A204.1 (cell line): ENCODE data around the gene EXD2.
"Not testable (repeated sequence)": the region's sequence is repeated elsewhere in the genome, so short reads cannot be mapped to it uniquely, and the experiment has no call there.

Experiments
- FAIRE-seq: peaks from 2 replicates; lab custom pipeline; 2012; peaks lifted over from hg19 to GRCh38; lab: Jason Lieb, UNC

Gene EXD2, protein sequence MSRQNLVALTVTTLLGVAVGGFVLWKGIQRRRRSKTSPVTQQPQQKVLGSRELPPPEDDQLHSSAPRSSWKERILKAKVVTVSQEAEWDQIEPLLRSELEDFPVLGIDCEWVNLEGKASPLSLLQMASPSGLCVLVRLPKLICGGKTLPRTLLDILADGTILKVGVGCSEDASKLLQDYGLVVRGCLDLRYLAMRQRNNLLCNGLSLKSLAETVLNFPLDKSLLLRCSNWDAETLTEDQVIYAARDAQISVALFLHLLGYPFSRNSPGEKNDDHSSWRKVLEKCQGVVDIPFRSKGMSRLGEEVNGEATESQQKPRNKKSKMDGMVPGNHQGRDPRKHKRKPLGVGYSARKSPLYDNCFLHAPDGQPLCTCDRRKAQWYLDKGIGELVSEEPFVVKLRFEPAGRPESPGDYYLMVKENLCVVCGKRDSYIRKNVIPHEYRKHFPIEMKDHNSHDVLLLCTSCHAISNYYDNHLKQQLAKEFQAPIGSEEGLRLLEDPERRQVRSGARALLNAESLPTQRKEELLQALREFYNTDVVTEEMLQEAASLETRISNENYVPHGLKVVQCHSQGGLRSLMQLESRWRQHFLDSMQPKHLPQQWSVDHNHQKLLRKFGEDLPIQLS

DNA sequence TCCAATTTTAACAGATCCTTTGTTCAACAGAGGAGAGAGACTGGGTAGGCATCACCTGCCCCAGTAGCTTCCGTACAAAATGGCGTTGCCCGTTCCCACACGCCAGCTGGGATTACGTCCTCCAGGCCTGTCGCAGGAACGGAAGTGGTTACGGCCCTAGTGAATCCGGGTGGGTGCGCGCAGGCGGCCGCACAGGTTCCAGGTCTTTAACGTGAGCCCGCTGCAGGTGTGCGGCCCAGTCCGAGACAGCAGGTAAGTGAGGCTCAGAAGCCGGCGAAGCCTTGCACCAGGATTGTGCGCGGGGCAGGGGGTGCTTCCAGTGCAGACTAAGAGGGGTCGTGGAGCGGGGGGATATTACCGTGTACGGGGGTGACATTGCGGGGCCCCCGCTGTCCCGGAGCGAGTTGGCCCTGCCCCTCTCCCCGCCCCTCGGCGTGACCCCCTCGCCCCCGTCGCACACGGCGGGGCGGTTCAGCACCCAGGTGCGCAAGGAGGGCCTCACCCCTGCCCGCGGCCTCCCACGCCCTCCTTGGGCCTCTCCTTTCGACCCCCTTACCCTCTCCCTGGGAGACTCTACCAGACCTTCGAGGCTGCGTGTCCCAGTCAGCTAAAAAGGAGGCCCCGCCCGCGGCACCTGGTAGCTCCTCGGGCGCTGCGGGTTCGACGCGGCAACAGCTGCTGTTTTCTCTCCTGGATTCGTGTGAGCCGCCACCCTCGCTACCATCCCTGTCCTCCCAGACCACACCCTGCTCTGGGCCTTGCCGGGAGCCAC, at the start of gene EXD2:
Gene EXD2 (plus strand): TSS at position 159 of the 772 bp plus-strand sequence. CDS start 17,973 bp downstream, outside the sequence.
- FAIRE-seq, result no peak

DNA sequence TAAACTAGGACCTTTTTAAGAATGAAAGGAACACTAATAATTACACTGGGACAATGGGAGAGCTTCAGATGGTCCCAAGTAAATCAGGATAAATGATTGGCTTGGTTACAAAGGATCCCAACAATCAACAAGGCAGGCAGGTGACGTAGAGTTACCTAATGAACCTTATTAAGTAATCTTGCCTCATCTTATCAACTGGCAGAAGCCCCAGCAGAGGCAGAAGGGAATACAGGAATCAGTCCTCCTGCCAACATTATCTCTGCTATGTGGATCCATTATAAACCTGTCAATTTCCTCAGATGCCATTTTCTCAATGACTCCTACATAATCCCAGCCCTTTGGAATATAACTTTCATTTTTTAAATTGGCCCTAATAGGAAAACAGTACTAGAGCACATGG, 49.7 kb upstream of the EXD2 start:
- FAIRE-seq, result no peak

DNA sequence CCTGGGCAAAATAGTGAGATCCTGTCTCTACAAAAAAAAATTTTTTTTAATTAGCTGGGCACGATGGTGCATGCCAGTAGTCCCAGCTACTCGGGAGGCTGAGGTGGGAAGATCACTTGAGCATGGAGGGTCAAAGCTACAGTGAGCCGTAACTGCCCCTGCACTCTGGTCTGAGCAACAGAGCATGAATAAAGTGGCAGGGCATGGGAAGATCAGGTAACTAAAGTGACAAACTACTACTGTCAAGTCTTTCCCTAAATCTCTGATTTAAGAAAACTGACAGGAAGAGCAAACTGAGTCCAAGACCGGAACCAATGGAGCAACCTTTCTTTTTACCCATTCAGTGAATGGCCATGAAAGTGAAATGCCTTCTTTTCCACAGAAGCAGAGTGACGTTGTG, 49.2 kb upstream of the EXD2 start:
- FAIRE-seq, result no peak

DNA sequence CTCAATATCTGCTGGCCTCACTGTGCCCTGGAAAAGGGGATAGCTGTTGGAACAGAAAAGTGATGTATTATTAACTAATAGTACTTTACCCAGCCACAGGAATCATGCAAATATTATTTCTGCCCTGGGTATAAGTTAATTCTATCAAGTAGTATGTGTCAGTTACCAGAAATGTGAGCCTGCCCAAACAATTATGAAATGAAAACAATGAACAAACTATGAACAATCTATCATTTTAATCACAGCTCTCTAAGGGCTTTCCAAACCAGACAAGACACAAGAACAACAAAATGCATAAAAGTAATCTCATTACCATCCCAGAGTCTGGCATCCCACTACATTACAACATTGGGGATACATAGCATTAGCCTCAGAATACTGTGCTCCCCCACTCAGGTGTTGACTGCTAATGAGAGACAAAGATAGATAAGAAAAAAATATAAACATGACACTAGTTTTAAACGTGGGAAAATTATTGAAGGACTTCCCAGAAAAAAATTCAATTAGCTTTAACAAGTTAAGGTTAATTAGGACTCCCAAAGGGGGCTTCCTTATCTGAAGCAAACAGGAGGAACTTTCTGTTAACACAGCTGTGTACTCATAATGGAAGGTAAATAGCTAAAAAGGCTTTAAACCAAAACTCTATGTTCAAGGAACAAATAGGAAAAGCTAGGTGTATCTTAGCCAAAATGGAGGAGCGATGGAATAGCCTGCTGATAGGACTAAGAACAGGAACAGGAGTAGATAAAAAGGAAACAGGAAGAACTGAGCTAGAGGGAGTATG, 41.6 kb upstream of the EXD2 start:
- FAIRE-seq, result no peak

DNA sequence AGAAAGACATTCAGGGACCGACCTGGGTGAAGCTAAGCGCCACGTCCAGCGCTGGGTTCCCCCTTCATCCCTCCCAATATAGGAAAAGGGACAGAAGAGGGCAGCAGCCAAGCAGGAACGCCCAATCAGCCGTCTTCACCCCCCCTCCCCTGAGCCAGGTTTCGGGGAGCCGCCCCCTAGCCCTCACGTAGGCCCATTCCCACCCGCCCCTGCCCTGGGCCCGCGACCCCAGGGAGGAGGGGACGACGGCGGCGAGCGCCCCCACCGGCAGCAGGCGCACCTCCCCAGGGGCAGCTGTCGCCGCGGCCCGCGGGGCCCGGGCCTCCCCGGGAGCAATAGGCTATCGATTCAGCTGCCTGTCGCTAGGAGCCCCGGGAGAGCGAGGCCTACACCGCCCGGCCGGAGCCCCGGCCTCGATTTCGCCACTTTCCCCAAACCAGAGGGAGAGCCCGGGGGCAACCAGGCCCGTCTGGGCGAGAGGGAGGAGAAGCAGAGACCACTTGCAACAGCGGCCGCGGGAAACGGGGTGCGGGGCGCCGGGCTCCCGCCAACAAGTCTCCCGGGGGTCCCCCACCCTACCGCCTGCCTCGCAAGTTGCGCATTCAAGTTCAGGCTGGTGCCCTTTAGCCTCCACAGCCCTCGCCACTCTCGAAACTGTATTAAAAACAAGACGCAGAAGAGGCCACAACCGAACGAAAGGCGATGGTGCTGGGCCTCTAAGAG, 39.7 kb upstream of the EXD2 start:
- no peak for FAIRE-seq

DNA sequence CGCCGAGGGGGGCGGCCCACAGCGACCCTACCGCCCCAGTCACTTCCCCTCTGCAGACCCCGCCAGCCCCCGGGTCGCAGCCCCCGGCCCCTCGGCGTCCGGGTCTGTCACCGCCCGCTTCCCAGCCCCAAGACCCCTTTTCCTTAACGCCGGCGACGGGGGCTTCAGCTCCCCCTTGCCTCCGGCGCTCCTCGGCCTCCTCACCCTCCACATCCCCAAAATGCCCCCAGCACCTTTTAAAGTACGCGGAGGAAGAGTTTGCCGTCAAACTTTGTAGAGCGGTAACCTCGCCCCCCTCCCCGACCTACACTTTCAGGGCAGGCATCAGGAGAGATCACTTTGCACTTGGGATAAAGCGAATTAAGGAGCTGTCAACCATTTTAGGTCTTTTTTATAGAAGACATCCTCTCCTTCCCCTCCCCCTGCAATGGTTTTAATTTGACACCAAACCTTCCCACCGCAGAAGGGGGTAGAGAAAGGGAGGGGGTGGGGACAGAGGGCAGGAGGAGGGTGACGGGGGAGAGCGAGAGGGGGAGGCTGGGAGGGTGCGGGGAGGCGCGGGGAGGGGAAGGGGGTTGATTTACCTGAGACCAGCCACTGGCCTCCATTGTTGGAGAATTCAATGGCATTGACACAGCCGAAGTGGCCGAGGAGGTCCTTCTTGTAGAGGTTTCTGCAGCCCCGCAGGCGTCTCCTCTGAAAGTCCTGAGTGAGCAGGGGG, 39.0 kb upstream of the EXD2 start:
- no peak for FAIRE-seq

DNA sequence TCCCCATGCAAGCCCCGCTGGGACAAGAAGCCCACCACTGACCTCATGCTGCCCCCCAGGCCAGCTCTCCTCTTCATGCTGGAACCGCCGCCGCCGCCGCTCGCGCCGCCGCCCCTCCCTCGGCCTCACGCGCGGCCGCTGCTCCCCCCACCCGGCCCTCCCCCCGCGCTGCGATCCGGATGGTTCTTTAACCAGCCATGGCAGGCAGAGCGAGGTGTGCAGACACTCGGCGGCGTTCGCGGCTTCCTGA, 38.5 kb upstream of the EXD2 start, which contains the start of gene DCAF5:
Gene DCAF5 (minus strand): TSS at position 218 of the 250 bp plus-strand sequence. CDS start 141 bp downstream, at position 77.
- no peak for FAIRE-seq

DNA sequence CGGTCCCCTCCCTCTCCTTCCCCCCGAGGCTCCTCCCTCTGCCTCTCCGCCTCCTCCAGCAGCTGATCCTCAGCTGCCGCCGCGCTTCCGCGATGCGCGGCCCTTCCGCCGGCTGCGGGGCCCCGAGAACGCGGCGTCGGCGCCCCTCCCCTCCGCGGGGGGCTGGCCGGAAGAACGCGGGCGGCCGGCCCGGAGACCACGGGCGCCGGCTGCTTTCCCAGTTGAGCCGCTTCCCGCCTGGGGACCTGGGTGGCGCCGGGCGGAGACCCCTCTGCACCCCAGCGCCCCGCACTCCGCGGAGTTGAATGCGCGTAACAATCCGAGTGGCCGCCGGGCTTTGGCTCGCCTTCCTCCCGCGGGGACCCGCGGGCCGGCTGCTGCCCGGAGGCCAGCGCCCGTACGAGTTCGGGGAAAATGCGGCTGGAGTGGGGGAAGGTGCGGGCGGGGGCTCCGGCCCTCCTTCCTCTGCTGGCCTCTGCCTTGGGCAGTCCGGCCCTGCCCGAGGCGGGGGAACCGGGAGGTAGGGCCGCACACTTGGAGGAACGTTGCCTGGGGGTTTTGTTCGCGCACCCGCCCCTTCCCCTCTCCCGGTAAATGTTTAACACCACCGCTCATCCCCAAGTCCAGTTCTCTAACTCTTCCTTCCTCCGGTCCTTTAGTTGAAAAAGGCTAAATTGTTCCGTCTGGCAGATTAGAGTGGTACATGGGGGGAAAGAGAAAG, 38.0 kb upstream of the EXD2 start:
- no peak for FAIRE-seq

DNA sequence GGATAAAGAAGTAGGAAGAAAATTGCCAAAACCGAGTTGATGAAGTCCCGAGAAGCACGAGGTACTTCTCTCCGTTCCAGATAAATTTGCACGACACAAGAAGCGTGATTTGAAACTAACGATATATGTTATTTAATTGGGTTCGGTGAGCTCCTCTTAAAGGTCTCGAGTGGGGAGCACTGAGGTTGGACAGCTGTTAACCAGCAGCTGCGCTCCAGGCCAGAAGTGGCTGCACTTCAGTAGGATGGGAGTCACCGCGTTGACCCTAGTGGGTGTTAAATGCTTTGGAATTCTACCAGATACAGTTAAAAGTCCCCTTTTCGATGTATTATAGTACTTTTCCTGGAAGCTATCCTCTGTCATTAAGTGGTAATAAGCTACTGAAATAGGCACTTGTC, 37.4 kb upstream of the EXD2 start:
- no peak for FAIRE-seq

DNA sequence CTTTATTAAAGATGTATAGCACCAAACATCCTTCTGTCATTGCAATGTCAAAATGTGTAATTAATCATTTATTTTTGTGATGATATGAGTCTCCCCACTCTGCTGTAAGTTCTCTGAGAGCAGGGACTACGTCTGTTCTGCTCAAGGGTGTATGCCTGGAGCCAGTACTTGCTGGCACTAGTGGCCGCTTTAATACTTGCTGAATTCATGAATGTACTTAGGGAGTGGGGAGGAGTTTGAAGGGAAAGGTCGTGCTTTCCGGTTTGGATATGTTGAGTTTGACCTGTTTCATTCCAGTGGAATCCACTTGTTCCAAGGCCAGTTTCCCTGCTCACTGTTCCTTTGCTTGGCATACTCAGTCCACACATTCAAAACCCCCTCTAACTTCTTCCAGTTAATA, 36.5 kb upstream of the EXD2 start:
- no peak for FAIRE-seq

DNA sequence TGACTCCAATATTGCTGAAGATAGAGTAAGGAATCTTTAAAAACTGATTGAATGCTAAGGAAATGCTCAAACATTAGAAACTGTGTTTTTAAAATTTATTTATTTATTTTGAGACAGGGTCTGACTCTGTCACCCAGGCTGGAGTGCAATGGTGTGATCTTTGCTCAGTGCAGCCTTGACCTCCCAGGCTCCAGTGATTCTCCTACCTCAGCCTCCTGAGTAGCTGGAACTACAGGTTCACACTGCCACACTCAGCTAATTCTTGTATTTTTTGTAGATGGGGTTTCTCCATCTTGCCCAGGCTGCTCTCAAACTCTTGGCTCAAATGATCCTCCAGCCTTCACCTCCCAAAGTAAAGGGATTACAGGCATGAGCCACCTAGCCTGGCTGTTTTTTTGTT, 35.1 kb upstream of the EXD2 start:
- FAIRE-seq, result no peak

DNA sequence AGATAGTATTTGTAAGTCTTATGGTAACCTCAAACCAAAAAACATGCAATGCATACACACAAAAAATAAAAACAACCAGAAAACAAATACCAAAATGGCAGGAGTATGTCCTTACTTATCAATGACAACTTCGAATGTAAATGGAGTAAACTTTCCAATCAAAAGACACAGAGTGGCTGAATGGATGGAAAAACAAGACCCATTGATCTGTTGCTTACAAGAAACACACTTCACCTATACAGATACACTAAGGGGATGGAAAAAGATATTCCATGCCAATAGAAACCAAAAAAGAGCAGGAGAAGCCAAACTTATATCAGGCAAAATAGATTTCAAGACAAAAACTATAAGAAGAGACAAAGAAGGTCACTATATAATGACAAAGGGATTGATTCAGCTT, 29.7 kb upstream of the EXD2 start:
- FAIRE-seq, result no peak

DNA sequence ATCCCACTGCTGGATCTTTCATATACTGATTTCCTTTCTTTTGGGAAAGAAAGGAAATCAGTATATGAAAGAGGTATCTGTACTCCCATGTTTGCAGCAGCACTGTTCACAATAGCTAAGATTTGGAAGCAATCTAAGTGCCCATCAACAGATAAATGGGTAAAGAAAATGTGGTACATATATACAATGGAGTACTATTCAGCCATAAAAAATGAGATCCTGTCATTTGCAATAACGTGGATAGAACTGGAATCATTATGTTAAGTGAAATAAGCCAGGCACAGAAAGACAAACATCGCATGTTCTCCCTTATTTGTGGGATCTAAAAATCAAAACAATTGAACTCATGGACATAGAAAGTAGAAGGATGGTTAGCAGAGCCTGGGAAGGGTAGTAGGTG, 25.5 kb upstream of the EXD2 start:
- FAIRE-seq, result not testable (repeated sequence)

DNA sequence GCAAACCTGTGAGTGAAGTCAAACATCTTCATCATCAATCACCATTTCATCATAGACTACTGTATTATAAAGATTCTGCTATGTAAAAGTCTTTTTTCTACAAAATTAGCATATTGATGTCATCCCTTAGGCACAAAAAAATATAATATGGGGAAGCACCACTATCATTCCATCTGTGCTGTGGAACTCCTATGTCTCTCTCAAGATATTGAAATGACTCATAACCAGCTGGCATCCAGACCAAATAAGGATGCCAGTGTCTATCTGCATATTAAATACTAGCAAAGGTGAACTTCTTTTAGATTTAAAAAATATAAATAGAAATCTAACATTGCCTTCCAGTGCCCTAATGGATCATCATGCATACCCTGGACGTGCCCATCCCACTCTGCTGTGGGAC, 20.5 kb upstream of the EXD2 start:
- FAIRE-seq, result no peak

DNA sequence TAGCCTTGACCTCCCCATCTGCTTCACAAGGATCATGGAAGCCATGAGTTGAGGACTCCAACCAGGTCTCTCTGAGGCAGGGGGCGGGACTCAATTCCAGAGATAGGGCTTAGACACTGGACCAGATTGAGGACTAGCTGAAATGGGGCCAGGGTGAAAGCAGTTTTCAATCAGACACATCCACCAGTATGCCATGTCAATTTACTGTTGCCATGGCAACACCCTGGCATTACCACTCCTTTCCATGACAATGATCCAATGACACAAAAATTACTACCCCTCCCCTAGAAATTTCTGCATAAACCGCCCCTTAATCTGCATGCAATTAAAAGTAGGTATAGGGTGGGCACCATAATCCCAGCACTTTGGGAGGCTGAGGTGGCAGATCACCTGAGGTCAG, 19.7 kb upstream of the EXD2 start:
- no peak for FAIRE-seq

DNA sequence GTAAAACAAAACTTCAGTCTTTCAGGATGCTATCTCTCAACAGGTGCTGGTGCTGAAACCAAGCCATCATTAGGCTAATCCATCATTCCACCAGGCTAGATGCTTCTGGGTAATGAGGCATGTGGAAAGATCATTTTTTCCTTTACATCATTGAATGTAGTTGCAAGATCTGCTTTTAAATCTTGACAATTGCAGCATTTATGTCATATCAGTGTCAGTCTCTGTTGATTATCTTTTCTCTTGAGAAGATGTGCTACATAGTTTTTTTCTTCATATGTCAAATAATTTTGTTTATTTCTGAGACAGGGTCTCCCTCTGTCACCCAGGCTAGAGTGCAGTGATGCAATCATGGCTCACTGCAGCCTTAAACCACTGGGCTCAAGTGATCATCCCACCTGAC, 16.2 kb upstream of the EXD2 start:
- FAIRE-seq, result no peak

DNA sequence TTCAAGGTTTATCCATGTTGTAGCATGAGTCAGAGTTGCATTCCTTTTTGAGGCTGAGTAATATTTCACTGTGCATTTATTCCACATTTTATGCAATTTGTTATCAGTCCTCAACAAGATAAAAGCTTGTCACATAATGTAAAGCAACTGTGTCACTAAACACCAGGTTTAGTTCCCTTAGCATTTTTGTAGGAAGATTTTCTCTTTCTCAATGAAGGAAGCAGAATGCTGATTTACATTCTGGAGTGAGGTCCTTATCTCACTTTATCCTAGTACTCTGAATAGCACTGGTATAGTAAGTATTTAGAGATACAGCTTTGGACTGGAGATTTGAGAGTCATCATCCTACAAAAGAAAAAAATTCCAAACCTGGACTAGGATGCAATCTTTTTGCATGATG, 9.8 kb upstream of the EXD2 start:
- FAIRE-seq, result no peak

DNA sequence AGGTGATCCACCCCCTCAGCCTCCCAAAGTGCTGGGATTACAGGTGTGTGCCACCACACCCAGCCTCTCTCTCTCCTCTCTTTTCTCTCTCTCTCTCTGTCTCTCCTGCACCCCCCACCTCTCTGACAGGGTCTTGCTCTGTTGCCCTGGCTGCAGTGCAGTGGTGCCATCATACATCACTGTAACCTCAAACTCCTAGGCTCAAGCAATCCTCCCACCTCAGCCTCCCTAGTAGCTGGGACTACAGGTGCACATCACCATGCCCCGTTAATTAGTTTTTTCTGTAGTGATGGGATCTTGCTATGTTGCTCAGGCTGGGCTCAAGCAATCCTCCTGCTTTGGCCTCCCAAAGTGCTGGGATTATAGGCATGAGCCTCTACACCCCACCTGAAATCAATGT, 8.7 kb upstream of the EXD2 start:
- FAIRE-seq, result not testable (repeated sequence)

DNA sequence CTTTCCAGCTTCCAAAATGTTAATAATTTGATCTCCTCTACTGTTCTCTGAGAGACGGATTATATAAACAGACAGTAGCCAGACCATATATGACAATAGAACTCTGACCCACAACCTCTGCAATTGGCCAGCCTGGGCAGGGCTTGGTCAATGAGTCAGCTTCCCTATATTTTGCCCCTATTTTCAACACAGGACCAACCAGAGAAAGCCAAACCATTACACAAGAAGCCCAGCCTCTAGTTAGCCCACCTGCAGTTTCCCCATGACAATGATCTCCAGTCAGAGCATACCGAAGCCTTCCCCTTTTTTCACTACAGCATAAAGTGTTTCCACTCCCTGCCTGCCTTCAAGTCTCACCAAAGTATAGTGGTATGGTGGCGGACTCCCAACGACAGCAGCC, 7.6 kb upstream of the EXD2 start:
- FAIRE-seq, result no peak

DNA sequence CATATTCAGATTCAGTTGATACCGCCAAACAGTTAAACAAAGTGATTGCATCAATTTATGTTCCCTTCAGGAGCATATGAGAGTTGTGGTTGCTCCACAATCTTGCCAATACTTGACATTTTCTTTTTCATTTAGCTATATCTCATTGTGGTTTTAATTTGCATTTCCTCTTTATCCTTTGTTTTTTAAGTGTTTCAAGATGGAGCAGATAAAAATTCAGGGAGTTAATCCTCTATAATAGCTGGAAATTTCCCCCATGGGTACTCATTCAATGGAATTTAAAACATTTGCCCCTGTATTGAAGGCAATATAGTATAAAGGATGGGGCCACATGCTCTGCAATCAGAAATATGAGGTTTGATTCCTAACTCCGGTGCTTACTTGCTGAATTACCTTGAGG, 1.1 kb upstream of the EXD2 start:
- no peak for FAIRE-seq

DNA sequence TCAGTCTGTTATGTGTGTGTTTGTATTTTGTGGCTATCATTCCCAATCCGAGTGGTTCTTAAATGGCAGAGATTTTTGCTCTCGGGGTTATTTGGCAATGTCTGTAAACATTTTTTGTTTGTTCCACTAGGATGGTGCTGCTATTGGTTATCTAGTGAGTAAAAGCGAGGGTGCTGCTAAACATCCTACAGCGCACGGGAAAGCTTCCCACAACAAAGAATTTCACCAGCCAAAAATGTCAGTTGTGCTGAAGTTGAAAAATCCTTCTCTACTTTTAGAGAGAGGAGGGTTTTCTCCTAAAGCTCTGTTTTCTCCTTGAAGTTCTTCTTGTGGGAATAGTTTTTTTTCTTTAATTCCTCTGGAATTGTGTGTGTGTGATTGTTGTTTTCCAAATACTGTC, 2.4 kb downstream of the EXD2 start:
- FAIRE-seq, result no peak
